ENCODE results near the gene HCFC1R1. TPM values are rescaled to one million over a fixed set of nuclear protein-coding genes. Genes with fewer than 3 reads are reported as not detected.
"Not testable (repeated sequence)": the region's sequence is repeated elsewhere in the genome, so short reads cannot be mapped to it uniquely, and the experiment has no call there.

The HCFC1R1 gene
- polyA plus RNA-seq, result 100 to 1,000 TPM in 1 of 3 donors, 10 to 100 TPM in 2; 28.0 to 107 (median 55.0) TPM

- WGBS, 3 donors, result 1% methylated on average over 65 to 69 of the region's 69 CpGs
Observed at GRCh38 chr16:3023669-3024478, at the start of gene HCFC1R1, which contains the start of gene THOC6. Gene HCFC1R1, minus strand, starts transcription at chr16:3023942. Its CDS starts 1 bp downstream, at chr16:3023941. Gene THOC6, plus strand, starts transcription at chr16:3024035. Its CDS starts 292 bp downstream, at chr16:3024327.

GRCh38 chr16:3073448-3073847 is 49.7 kb upstream of the HCFC1R1 start:
- H3K27ac ChIP-seq (ENCODE audit: low read depth, low read length), result no peak overlapping the region
- WGBS, 3 donors, result 80 to 91% (median 86%) methylated on average over 7 of the region's 7 CpGs

More at GRCh38 chr16:3023669-3024478, at the start of gene HCFC1R1, which contains the start of gene THOC6:
- peak within 1 kb of the TSS; percentile 62 for H3K27ac ChIP-seq (ENCODE audit: low read depth, low read length)

GRCh38 chr16:3072576-3073263 is 49.0 kb upstream of the HCFC1R1 start:
- H3K27ac ChIP-seq (ENCODE audit: low read depth, low read length), result not testable (repeated sequence)
- 56 to 62% (median 60%) methylated on average over 1 to 15 of the region's 18 CpGs for WGBS, 3 donors

- 38 to 67% (median 48%) methylated on average over 3 of the region's 4 CpGs for WGBS, 3 donors
- not testable (repeated sequence) for H3K27ac ChIP-seq (ENCODE audit: low read depth, low read length)
Observed at GRCh38 chr16:3072148-3072547, 48.4 kb upstream of the HCFC1R1 start.

GRCh38 chr16:3071655-3072054 is 47.9 kb upstream of the HCFC1R1 start:
- no peak overlapping the region for H3K27ac ChIP-seq (ENCODE audit: low read depth, low read length)
- WGBS, 3 donors, result 77 to 90% (median 90%) methylated on average over 7 of the region's 7 CpGs

GRCh38 chr16:3070608-3071111 is 46.9 kb upstream of the HCFC1R1 start:
- H3K27ac ChIP-seq (ENCODE audit: low read depth, low read length), result no peak overlapping the region
- WGBS, 3 donors, result 84 to 90% (median 90%) methylated on average over 9 of the region's 9 CpGs

- 88 to 93% (median 88%) methylated on average over 10 of the region's 11 CpGs for WGBS, 3 donors
- H3K27ac ChIP-seq (ENCODE audit: low read depth, low read length), result not testable (repeated sequence)
Observed at GRCh38 chr16:3069146-3069545, 45.4 kb upstream of the HCFC1R1 start.

- 58 to 74% (median 68%) methylated on average over 4 of the region's 4 CpGs for WGBS, 3 donors
- H3K27ac ChIP-seq (ENCODE audit: low read depth, low read length), result no peak overlapping the region
Observed at GRCh38 chr16:3068487-3068886, 44.7 kb upstream of the HCFC1R1 start.

- 73 to 79% (median 74%) methylated on average over 7 of the region's 7 CpGs for WGBS, 3 donors
- H3K27ac ChIP-seq (ENCODE audit: low read depth, low read length), result no peak overlapping the region
Observed at GRCh38 chr16:3066440-3066748, 42.7 kb upstream of the HCFC1R1 start.

GRCh38 chr16:3065742-3066439 is 42.1 kb upstream of the HCFC1R1 start:
- H3K27ac ChIP-seq (ENCODE audit: low read depth, low read length), result no peak overlapping the region
- WGBS, 3 donors, result 55 to 61% (median 58%) methylated on average over 26 of the region's 26 CpGs

- H3K27ac ChIP-seq (ENCODE audit: low read depth, low read length), result no peak within 1 kb of the TSS
- WGBS, 3 donors, result 33 to 45% (median 34%) methylated on average over 13 of the region's 13 CpGs
Observed at GRCh38 chr16:3065069-3065741, 41.5 kb upstream of the HCFC1R1 start, which contains the start of gene IL32. Gene IL32, plus strand, starts transcription at chr16:3065640. Its CDS starts 172 bp downstream, at chr16:3065812.

- H3K27ac ChIP-seq (ENCODE audit: low read depth, low read length), result no peak overlapping the region
Observed at GRCh38 chr16:3063625-3064386, 40.1 kb upstream of the HCFC1R1 start.

GRCh38 chr16:3062553-3062952 is 38.8 kb upstream of the HCFC1R1 start:
- WGBS, 3 donors, result 81 to 87% (median 86%) methylated on average over 6 of the region's 6 CpGs
- no peak overlapping the region for H3K27ac ChIP-seq (ENCODE audit: low read depth, low read length)

More at GRCh38 chr16:3063625-3064386, 40.1 kb upstream of the HCFC1R1 start:
- WGBS, 3 donors, result 92 to 98% (median 93%) methylated on average over 8 of the region's 8 CpGs

- no peak overlapping the region for H3K27ac ChIP-seq (ENCODE audit: low read depth, low read length)
- 83 to 87% (median 86%) methylated on average over 14 of the region's 14 CpGs for WGBS, 3 donors
Observed at GRCh38 chr16:3060339-3061127, 36.8 kb upstream of the HCFC1R1 start.

- WGBS, 3 donors, result 55 to 61% (median 56%) methylated on average over 9 of the region's 9 CpGs
- no peak overlapping the region for H3K27ac ChIP-seq (ENCODE audit: low read depth, low read length)
Observed at GRCh38 chr16:3059723-3060242, 36.0 kb upstream of the HCFC1R1 start.

GRCh38 chr16:3059041-3059722 is 35.4 kb upstream of the HCFC1R1 start:
- 0 to 1% (median 0%) methylated on average over 45 to 64 of the region's 67 CpGs for WGBS, 3 donors
- no peak overlapping the region for H3K27ac ChIP-seq (ENCODE audit: low read depth, low read length)

All from adipose tissue (tissue), 3 donors.